K562 (cell line): Measurements from ENCODE around the gene EHBP1. TPM values are rescaled to one million over a fixed set of nuclear protein-coding genes. Genes with fewer than 3 reads are reported as not detected.

Source experiments
- E2F1 ChIP-seq: sonication (generic); formaldehyde crosslinking; IDR thresholded peaks from 2 replicates; pipeline ENCODE4 v1.8.1; 2023; ENCODE audit warnings: mild to moderate bottlenecking, missing genetic modification reagents, moderate library complexity
- EP400 ChIP-seq: fragments of 450-650 bp; IDR thresholded peaks from 2 replicates; pipeline ENCODE4 v1.6.1; 2017; ENCODE audit warnings: antibody characterized with exemption, mild to moderate bottlenecking, moderate library complexity
- FOXM1 ChIP-seq, 2 experiments: fragments of 450-650 bp in 1 of 2; sonication (generic) in 1 of 2; formaldehyde crosslinking in 1 of 2; IDR thresholded peaks; 2 replicates each; pipeline versions ENCODE4 v1.6.1 to v1.9.0; 2017 to 2022; ENCODE audit warnings: low read depth in 2 of 2, mild to moderate bottlenecking in 2 of 2, missing genetic modification reagents in 1 of 2, moderate library complexity in 1 of 2
- LARP7 ChIP-seq: fragments of 450-650 bp; IDR thresholded peaks from 2 replicates; pipeline ENCODE4 v1.6.1; 2016
- MCM3 ChIP-seq: fragments of 450-650 bp; IDR thresholded peaks from 2 replicates; pipeline ENCODE4 v1.6.1; 2016
- MEF2A ChIP-seq: IDR thresholded peaks from 2 replicates; pipeline ENCODE4 v1.6.1; 2011; ENCODE audit warnings: low read depth, mild to moderate bottlenecking, low read length, moderate library complexity; ENCODE audit not compliant: control insufficient read depth
- PML ChIP-seq: IDR thresholded peaks from 2 replicates; pipeline ENCODE4 v1.6.1; 2012; ENCODE audit warnings: low read length, inconsistent platforms
- polyA plus RNA-seq, 8 experiments: library from polyadenylated mRNA; depleted of rRNA in 4 of 8; stranded (reverse) in 5 of 8; unstranded in 3 of 8; fragments of >200 nt; fragmentation: Nextera tagmentation in 2 of 8; fragmentation: Illumina TruSeq in 1 of 8; extraction: Ambion mirVana in 2 of 8; extraction: Trizol in 1 of 8; gene quantifications; 2 replicates each; pipeline versions ENCODE4 v1.2.1 to v1.2.3, GENCODE V29; 2011 to 2014; ENCODE audit warnings: inconsistent platforms in 1 of 8, missing spikeins in 1 of 8
- total RNA-seq, 7 experiments: library from RNA; depleted of rRNA in 6 of 7; stranded (reverse); fragments of >200 nt in 6 of 7; fragmentation: Illumina TruSeq in 2 of 7; extraction: Trizol in 2 of 7; gene quantifications; 2 replicates each; pipeline versions ENCODE4 v1.2.1 to v1.2.3, GENCODE V29; 2011 to 2021; ENCODE audit warnings: low replicate concordance in 1 of 7
- TF ChIP-seq, protein P1 (sequence below): fragments of 450-650 bp; IDR thresholded peaks from 2 replicates; pipeline ENCODE4 v1.6.1; 2016; ENCODE audit warnings: mild to moderate bottlenecking, moderate library complexity
- TF ChIP-seq, protein P2 (sequence below): fragments of 250-450 bp; sonication (Bioruptor Pico); IDR thresholded peaks from 2 replicates; pipeline ENCODE4 v1.4.0; 2020; ENCODE audit warnings: mild to moderate bottlenecking, moderate library complexity

EHBP1 gene
- total and polyA plus RNA-seq, 9 of the 15 experiments (the other 6 are each of a cell fraction or from before 2014, with no cell fraction given), result 8.9 to 26.6 (median 19.3) TPM

GRCh38 chr2:62996534-62997186, 291.1 kb downstream of the EHBP1 start (continued):
- TF ChIP-seq EP400 (no peak), E2F1 (CRISPR knock-in tag) (no peak), PML (peak; percentile 86), LARP7 (no peak), FOXM1 (IDR thresholded peaks at IDR 0.05; ENCODE audit: low read depth) (peak; percentile 82), FOXM1 (CRISPR knock-in tag; IDR thresholded peaks at IDR 0.05; ENCODE audit: low read depth) (no peak), MEF2A (no peak), MCM3 (no peak)
- TF ChIP-seq, protein P1, sequence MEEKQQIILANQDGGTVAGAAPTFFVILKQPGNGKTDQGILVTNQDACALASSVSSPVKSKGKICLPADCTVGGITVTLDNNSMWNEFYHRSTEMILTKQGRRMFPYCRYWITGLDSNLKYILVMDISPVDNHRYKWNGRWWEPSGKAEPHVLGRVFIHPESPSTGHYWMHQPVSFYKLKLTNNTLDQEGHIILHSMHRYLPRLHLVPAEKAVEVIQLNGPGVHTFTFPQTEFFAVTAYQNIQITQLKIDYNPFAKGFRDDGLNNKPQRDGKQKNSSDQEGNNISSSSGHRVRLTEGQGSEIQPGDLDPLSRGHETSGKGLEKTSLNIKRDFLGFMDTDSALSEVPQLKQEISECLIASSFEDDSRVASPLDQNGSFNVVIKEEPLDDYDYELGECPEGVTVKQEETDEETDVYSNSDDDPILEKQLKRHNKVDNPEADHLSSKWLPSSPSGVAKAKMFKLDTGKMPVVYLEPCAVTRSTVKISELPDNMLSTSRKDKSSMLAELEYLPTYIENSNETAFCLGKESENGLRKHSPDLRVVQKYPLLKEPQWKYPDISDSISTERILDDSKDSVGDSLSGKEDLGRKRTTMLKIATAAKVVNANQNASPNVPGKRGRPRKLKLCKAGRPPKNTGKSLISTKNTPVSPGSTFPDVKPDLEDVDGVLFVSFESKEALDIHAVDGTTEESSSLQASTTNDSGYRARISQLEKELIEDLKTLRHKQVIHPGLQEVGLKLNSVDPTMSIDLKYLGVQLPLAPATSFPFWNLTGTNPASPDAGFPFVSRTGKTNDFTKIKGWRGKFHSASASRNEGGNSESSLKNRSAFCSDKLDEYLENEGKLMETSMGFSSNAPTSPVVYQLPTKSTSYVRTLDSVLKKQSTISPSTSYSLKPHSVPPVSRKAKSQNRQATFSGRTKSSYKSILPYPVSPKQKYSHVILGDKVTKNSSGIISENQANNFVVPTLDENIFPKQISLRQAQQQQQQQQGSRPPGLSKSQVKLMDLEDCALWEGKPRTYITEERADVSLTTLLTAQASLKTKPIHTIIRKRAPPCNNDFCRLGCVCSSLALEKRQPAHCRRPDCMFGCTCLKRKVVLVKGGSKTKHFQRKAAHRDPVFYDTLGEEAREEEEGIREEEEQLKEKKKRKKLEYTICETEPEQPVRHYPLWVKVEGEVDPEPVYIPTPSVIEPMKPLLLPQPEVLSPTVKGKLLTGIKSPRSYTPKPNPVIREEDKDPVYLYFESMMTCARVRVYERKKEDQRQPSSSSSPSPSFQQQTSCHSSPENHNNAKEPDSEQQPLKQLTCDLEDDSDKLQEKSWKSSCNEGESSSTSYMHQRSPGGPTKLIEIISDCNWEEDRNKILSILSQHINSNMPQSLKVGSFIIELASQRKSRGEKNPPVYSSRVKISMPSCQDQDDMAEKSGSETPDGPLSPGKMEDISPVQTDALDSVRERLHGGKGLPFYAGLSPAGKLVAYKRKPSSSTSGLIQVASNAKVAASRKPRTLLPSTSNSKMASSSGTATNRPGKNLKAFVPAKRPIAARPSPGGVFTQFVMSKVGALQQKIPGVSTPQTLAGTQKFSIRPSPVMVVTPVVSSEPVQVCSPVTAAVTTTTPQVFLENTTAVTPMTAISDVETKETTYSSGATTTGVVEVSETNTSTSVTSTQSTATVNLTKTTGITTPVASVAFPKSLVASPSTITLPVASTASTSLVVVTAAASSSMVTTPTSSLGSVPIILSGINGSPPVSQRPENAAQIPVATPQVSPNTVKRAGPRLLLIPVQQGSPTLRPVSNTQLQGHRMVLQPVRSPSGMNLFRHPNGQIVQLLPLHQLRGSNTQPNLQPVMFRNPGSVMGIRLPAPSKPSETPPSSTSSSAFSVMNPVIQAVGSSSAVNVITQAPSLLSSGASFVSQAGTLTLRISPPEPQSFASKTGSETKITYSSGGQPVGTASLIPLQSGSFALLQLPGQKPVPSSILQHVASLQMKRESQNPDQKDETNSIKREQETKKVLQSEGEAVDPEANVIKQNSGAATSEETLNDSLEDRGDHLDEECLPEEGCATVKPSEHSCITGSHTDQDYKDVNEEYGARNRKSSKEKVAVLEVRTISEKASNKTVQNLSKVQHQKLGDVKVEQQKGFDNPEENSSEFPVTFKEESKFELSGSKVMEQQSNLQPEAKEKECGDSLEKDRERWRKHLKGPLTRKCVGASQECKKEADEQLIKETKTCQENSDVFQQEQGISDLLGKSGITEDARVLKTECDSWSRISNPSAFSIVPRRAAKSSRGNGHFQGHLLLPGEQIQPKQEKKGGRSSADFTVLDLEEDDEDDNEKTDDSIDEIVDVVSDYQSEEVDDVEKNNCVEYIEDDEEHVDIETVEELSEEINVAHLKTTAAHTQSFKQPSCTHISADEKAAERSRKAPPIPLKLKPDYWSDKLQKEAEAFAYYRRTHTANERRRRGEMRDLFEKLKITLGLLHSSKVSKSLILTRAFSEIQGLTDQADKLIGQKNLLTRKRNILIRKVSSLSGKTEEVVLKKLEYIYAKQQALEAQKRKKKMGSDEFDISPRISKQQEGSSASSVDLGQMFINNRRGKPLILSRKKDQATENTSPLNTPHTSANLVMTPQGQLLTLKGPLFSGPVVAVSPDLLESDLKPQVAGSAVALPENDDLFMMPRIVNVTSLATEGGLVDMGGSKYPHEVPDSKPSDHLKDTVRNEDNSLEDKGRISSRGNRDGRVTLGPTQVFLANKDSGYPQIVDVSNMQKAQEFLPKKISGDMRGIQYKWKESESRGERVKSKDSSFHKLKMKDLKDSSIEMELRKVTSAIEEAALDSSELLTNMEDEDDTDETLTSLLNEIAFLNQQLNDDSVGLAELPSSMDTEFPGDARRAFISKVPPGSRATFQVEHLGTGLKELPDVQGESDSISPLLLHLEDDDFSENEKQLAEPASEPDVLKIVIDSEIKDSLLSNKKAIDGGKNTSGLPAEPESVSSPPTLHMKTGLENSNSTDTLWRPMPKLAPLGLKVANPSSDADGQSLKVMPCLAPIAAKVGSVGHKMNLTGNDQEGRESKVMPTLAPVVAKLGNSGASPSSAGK, result no peak
- TF ChIP-seq, protein P2, sequence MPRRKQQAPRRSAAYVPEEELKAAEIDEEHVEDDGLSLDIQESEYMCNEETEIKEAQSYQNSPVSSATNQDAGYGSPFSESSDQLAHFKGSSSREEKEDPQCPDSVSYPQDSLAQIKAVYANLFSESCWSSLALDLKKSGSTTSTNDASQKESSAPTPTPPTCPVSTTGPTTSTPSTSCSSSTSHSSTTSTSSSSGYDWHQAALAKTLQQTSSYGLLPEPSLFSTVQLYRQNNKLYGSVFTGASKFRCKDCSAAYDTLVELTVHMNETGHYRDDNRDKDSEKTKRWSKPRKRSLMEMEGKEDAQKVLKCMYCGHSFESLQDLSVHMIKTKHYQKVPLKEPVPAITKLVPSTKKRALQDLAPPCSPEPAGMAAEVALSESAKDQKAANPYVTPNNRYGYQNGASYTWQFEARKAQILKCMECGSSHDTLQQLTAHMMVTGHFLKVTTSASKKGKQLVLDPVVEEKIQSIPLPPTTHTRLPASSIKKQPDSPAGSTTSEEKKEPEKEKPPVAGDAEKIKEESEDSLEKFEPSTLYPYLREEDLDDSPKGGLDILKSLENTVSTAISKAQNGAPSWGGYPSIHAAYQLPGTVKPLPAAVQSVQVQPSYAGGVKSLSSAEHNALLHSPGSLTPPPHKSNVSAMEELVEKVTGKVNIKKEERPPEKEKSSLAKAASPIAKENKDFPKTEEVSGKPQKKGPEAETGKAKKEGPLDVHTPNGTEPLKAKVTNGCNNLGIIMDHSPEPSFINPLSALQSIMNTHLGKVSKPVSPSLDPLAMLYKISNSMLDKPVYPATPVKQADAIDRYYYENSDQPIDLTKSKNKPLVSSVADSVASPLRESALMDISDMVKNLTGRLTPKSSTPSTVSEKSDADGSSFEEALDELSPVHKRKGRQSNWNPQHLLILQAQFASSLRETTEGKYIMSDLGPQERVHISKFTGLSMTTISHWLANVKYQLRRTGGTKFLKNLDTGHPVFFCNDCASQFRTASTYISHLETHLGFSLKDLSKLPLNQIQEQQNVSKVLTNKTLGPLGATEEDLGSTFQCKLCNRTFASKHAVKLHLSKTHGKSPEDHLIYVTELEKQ (CRISPR knock-in tag), result no peak
